GM06990 (cell line): ENCODE results near the gene UST.
"Not testable (repeated sequence)": the region's sequence is repeated elsewhere in the genome, so short reads cannot be mapped to it uniquely, and the experiment has no call there.

Experiments
- DNase-seq: peaks from one replicate; pipeline ENCODE4 v3.0.0-alpha.2; 2011; ENCODE audit not compliant: insufficient read length; ENCODE audit errors: extremely low read depth
- H3K27me3 ChIP-seq: replicated peaks from 2 replicates; pipeline ENCODE4 v1.6.0; 2011; ENCODE audit warnings: low read length; ENCODE audit not compliant: control insufficient read depth, insufficient read depth
- H3K36me3 ChIP-seq: 2 replicates; pipeline ENCODE4 v1.5.1; 2011; ENCODE audit warnings: low read length; ENCODE audit not compliant: control insufficient read depth, insufficient read depth
- H3K4me3 ChIP-seq: replicated peaks from 2 replicates; pipeline ENCODE4 v1.5.1; 2011; ENCODE audit warnings: low read depth, mild to moderate bottlenecking, control low read depth, low read length
- CTCF ChIP-seq: IDR thresholded peaks from 2 replicates; pipeline ENCODE4 v1.5.1; 2011; ENCODE audit warnings: low read length, control low read depth, mild to moderate bottlenecking, inconsistent platforms; ENCODE audit not compliant: insufficient read depth, poor library complexity, severe bottlenecking

UST gene

GRCh38 chr6:148906386-148906785, 159.6 kb downstream of the UST start:
- no peak overlapping the region for H3K4me3 ChIP-seq
- H3K27me3 ChIP-seq = no peaks in the 10 kb centered on the region
- H3K36me3 ChIP-seq = no peaks in the 10 kb centered on the region
- no peak for DNase-seq
- TF ChIP-seq CTCF = no peak

GRCh38 chr6:148907573-148907972, 160.7 kb downstream of the UST start:
- DNase-seq = peak; percentile 41
- H3K27me3 ChIP-seq = no peaks in the 10 kb centered on the region

DNA sequence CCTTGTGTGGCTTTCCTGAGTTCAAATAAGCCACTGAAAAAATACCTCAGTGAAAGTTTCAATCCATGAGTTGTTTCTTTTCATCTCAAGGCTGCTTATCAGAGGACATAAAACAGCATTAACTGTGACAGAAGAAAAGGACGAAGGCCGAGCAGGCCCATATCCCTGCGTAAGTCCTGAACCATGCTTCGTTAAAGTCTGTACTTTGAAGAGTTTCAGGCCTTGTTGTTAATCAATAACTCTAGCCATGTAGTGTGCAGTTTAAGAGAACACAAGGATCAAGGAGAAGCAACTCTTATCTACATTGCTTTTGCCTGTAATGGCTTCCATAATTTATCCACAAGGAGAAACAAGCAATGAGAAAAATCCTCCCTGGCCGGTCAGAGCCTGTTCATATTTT, 165.4 kb downstream of the UST start:
- no peak for DNase-seq
- Histone ChIP-seq H3K36me3 (no peaks in the 10 kb centered on the region), H3K27me3 (no peaks in the 10 kb centered on the region), H3K4me3 (no peak overlapping the region)
- TF ChIP-seq CTCF = no peak

More at GRCh38 chr6:148907573-148907972, 160.7 kb downstream of the UST start:
- no peak for TF ChIP-seq CTCF
- no peak overlapping the region for H3K4me3 ChIP-seq
- no peaks in the 10 kb centered on the region for H3K36me3 ChIP-seq

GRCh38 chr6:148915810-148916209, 169.0 kb downstream of the UST start:
- H3K36me3 ChIP-seq = no peaks in the 10 kb centered on the region
- no peaks in the 10 kb centered on the region for H3K27me3 ChIP-seq
- no peak for TF ChIP-seq CTCF
- no peak for DNase-seq
- no peak overlapping the region for H3K4me3 ChIP-seq

- DNase-seq, H3K27me3 ChIP-seq, H3K36me3 ChIP-seq, H3K4me3 ChIP-seq: not testable (repeated sequence)
These were observed 169.7 kb downstream of the UST start for GRCh38 chr6:148916485-148916884.

DNA sequence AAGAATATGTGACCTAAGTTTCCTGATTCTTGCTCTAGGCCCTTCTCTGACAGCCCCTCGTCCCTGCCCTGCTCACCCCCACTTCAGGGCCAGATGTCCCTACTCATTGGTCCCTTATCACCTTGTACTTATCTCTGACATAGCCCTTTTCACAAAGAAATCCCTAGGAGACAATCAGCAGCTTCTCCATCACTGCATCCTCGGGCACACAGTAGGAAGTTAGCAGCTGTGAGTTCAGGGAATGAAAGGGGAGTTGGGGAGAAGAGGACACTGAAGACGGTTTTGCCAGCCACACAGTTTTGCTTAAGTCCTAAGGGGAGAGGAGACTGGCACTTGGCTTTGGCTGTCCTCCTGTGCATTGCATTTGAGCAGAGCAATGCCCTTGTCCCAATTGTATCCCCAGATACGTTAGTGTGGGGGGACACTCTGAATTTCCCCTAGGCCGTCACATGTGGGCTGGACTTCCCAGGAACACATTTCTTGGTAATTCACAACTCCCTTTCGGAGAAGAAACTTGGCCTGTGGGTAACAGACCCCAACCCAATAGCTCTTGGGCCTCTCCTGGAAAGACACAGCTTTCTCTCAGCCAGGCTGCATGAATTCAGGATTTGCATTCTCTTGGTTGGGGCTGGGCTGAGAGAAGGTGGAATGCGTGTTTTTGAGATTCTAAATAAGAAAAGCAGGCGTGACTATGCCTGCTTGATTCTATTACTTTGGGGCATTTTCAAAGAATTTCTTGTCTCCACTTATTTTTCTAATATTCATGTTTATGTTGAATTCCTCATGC, 177.6 kb downstream of the UST start:
- no peaks in the 10 kb centered on the region for H3K36me3 ChIP-seq
- no peak overlapping the region for H3K4me3 ChIP-seq
- DNase-seq = no peak
- no peaks in the 10 kb centered on the region for H3K27me3 ChIP-seq
- no peak for TF ChIP-seq CTCF
